ENCODE results near the gene COL28A1.

COL28A1 gene

DNA sequence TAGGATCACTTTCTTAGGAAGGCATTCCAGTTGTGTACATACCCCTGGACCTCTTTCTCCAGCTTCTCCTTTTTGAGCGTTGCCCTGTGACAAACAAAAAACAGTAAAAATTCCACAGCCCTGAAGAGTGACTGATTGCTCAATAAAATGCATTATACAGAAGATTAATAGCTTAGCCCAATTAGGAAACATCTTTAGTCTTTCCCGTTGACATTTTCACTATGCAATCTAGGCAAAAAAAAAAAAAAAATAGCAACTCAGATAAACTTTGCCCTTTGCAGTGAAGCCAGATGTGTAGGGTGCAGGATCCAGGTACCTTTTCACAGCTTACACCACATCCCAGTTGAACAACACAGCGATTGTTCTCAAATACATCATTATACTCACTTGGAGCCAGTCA is 17.9 kb downstream of the COL28A1 start:
- H3K4me1 ChIP-seq (ENCODE audit: control insufficient read depth in 1 of 2, insufficient read depth in 2 of 2, low read length in 2 of 2) = no peaks in the 10 kb centered on the region
- H4K91ac ChIP-seq (ENCODE audit: low read depth, low read length) = no peak overlapping the region
- H3K9ac ChIP-seq (ENCODE audit: low read length) = no peak overlapping the region
- WGBS (ENCODE audit: extremely low coverage, insufficient coverage, insufficient read length) = no CpG with 5 or more reads among the region's 3 CpGs
- no peak overlapping the region for H2BK12ac ChIP-seq (ENCODE audit: low read length)
- no peaks in the 10 kb centered on the region for H3K79me1 ChIP-seq (ENCODE audit: low read length)
- H2BK120ac ChIP-seq (ENCODE audit: insufficient read depth, low read length, poor library complexity) = no peak overlapping the region
- DNase-seq = peak in 1 of 2 donors; percentile 3
- no peak overlapping the region for H3K4ac ChIP-seq (ENCODE audit: low read depth, low read length)
- no peaks in the 10 kb centered on the region for H3K79me2 ChIP-seq (ENCODE audit: control insufficient read depth, insufficient read depth, low read length, poor library complexity)
- no peaks in the 10 kb centered on the region for H3K27me3 ChIP-seq (ENCODE audit: insufficient read depth, low read length)
- no peak overlapping the region for H4K12ac ChIP-seq (ENCODE audit: low read depth, low read length)
- no peak overlapping the region for H3K18ac ChIP-seq (ENCODE audit: low read length)
- H3K27ac ChIP-seq (ENCODE audit: low read depth, low read length) = no peak overlapping the region
- H3K14ac ChIP-seq (ENCODE audit: low read length) = no peak overlapping the region
- H3K23ac ChIP-seq (ENCODE audit: low read length) = no peak overlapping the region
- no peaks in the 10 kb centered on the region for H3K36me3 ChIP-seq (ENCODE audit: control insufficient read depth in 1 of 2, insufficient read depth in 2 of 2, low read length in 2 of 2)
- no peak overlapping the region for H2BK5ac ChIP-seq (ENCODE audit: low read depth, low read length, poor library complexity)
- no peak overlapping the region for H3K4me3 ChIP-seq (ENCODE audit: low read depth, low read length)
- no peak overlapping the region for H4K8ac ChIP-seq (ENCODE audit: low read depth, low read length)
- no peaks in the 10 kb centered on the region for H3K9me3 ChIP-seq (ENCODE audit: insufficient read depth, low read depth, low read length)
- H3K4me2 ChIP-seq (ENCODE audit: low read length) = no peak overlapping the region
- H2AK5ac ChIP-seq (ENCODE audit: low read length) = no peak overlapping the region
- no peak overlapping the region for H2AFZ ChIP-seq (ENCODE audit: insufficient read depth, low read length, poor library complexity)

DNA sequence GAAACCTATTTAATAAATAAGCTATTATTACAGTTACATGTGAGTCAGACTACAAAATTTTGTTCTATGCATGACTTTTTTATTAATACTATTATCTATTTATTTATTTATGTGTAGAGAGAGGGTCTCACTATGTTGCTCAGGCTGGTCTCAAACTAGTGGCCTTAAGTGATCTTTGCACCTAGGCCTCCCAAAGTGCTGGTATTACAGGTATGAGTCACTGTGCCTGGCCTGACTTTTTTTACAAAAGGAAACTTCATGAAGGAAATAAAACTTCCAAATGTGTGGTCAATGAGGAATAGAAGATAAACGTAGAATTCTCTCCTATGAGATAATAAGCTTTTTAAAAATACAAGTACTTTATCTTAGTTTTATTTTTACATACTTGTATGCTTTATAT is 19.0 kb downstream of the COL28A1 start:
- no peak overlapping the region for H3K27ac ChIP-seq (ENCODE audit: low read depth, low read length)
- H2AFZ ChIP-seq (ENCODE audit: insufficient read depth, low read length, poor library complexity) = no peak overlapping the region
- no peaks in the 10 kb centered on the region for H3K27me3 ChIP-seq (ENCODE audit: insufficient read depth, low read length)
- no peak overlapping the region for H2AK5ac ChIP-seq (ENCODE audit: low read length)
- no peak overlapping the region for H2BK5ac ChIP-seq (ENCODE audit: low read depth, low read length, poor library complexity)
- H3K4ac ChIP-seq (ENCODE audit: low read depth, low read length) = no peak overlapping the region
- no peak overlapping the region for H3K4me3 ChIP-seq (ENCODE audit: low read depth, low read length)
- no peaks in the 10 kb centered on the region for H3K36me3 ChIP-seq (ENCODE audit: control insufficient read depth in 1 of 2, insufficient read depth in 2 of 2, low read length in 2 of 2)
- no peak overlapping the region for H4K12ac ChIP-seq (ENCODE audit: low read depth, low read length)
- H4K91ac ChIP-seq (ENCODE audit: low read depth, low read length) = no peak overlapping the region
- no peak overlapping the region for H4K8ac ChIP-seq (ENCODE audit: low read depth, low read length)
- H2BK120ac ChIP-seq (ENCODE audit: insufficient read depth, low read length, poor library complexity) = no peak overlapping the region
- H3K9me3 ChIP-seq (ENCODE audit: insufficient read depth, low read depth, low read length) = no peaks in the 10 kb centered on the region
- H3K4me1 ChIP-seq (ENCODE audit: control insufficient read depth in 1 of 2, insufficient read depth in 2 of 2, low read length in 2 of 2) = no peaks in the 10 kb centered on the region
- H3K9ac ChIP-seq (ENCODE audit: low read length) = no peak overlapping the region
- H3K79me2 ChIP-seq (ENCODE audit: control insufficient read depth, insufficient read depth, low read length, poor library complexity) = no peaks in the 10 kb centered on the region
- no peak overlapping the region for H3K4me2 ChIP-seq (ENCODE audit: low read length)
- no CpG with 5 or more reads among the region's 1 CpG for WGBS (ENCODE audit: extremely low coverage, insufficient coverage, insufficient read length)
- H3K23ac ChIP-seq (ENCODE audit: low read length) = no peak overlapping the region
- H2BK12ac ChIP-seq (ENCODE audit: low read length) = no peak overlapping the region
- no peaks in the 10 kb centered on the region for H3K79me1 ChIP-seq (ENCODE audit: low read length)
- H3K14ac ChIP-seq (ENCODE audit: low read length) = no peak overlapping the region
- H3K18ac ChIP-seq (ENCODE audit: low read length) = no peak overlapping the region
- no peak for DNase-seq

DNA sequence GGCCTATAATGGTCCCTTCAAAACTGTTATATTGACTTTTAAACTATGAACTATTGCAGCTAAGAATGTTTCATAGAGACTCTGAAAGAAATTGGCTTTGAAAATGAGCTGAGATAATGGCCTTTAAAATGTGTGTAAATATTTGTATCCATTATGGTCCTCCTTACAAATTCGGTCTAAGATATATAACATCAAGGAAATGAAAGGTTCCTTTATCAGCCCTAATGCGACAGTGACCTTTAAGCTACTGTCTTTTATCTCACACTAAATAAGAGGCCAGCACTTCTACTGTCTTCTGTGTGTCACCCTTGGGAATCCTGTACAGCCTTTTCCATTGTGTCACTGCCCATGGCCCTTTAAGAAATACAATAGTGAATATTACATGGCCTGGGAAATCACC is 19.5 kb downstream of the COL28A1 start:
- Histone ChIP-seq H3K18ac (ENCODE audit: low read length) (no peak overlapping the region), H3K79me2 (ENCODE audit: control insufficient read depth, insufficient read depth, low read length, poor library complexity) (no peaks in the 10 kb centered on the region), H3K27me3 (ENCODE audit: insufficient read depth, low read length) (no peaks in the 10 kb centered on the region), H3K14ac (ENCODE audit: low read length) (no peak overlapping the region), H3K27ac (ENCODE audit: low read depth, low read length) (no peak overlapping the region), H3K36me3 (ENCODE audit: control insufficient read depth in 1 of 2, insufficient read depth in 2 of 2, low read length in 2 of 2) (no peaks in the 10 kb centered on the region), H3K4me1 (ENCODE audit: control insufficient read depth in 1 of 2, insufficient read depth in 2 of 2, low read length in 2 of 2) (no peaks in the 10 kb centered on the region), H3K4ac (ENCODE audit: low read depth, low read length) (no peak overlapping the region), H2BK12ac (ENCODE audit: low read length) (no peak overlapping the region), H2AK5ac (ENCODE audit: low read length) (no peak overlapping the region), H3K4me3 (ENCODE audit: low read depth, low read length) (no peak overlapping the region), H4K12ac (ENCODE audit: low read depth, low read length) (no peak overlapping the region), H3K9ac (ENCODE audit: low read length) (no peak overlapping the region), H2BK120ac (ENCODE audit: insufficient read depth, low read length, poor library complexity) (no peak overlapping the region), H4K8ac (ENCODE audit: low read depth, low read length) (no peak overlapping the region), H3K23ac (ENCODE audit: low read length) (no peak overlapping the region), H3K9me3 (ENCODE audit: insufficient read depth, low read depth, low read length) (no peaks in the 10 kb centered on the region), H2AFZ (ENCODE audit: insufficient read depth, low read length, poor library complexity) (no peak overlapping the region), H4K91ac (ENCODE audit: low read depth, low read length) (no peak overlapping the region), H3K79me1 (ENCODE audit: low read length) (no peaks in the 10 kb centered on the region), H3K4me2 (ENCODE audit: low read length) (no peak overlapping the region), H2BK5ac (ENCODE audit: low read depth, low read length, poor library complexity) (no peak overlapping the region)
- no CpG with 5 or more reads among the region's 2 CpGs for WGBS (ENCODE audit: extremely low coverage, insufficient coverage, insufficient read length)
- DNase-seq = no peak

GRCh38 chr7:7512861-7513597 is 22.6 kb downstream of the COL28A1 start:
- Histone ChIP-seq H2AK5ac (ENCODE audit: low read length) (no peak overlapping the region), H4K12ac (ENCODE audit: low read depth, low read length) (no peak overlapping the region), H3K79me2 (ENCODE audit: control insufficient read depth, insufficient read depth, low read length, poor library complexity) (no peaks in the 10 kb centered on the region), H2BK120ac (ENCODE audit: insufficient read depth, low read length, poor library complexity) (no peak overlapping the region), H2BK12ac (ENCODE audit: low read length) (no peak overlapping the region), H3K4me2 (ENCODE audit: low read length) (no peak overlapping the region), H3K27me3 (ENCODE audit: insufficient read depth, low read length) (no peaks in the 10 kb centered on the region), H3K14ac (ENCODE audit: low read length) (no peak overlapping the region), H3K79me1 (ENCODE audit: low read length) (no peaks in the 10 kb centered on the region), H4K91ac (ENCODE audit: low read depth, low read length) (no peak overlapping the region), H4K8ac (ENCODE audit: low read depth, low read length) (no peak overlapping the region), H3K9me3 (ENCODE audit: insufficient read depth, low read depth, low read length) (no peaks in the 10 kb centered on the region), H3K4ac (ENCODE audit: low read depth, low read length) (no peak overlapping the region), H2BK5ac (ENCODE audit: low read depth, low read length, poor library complexity) (no peak overlapping the region), H3K4me1 (ENCODE audit: control insufficient read depth in 1 of 2, insufficient read depth in 2 of 2, low read length in 2 of 2) (no peaks in the 10 kb centered on the region), H3K23ac (ENCODE audit: low read length) (no peak overlapping the region), H3K18ac (ENCODE audit: low read length) (no peak overlapping the region), H2AFZ (ENCODE audit: insufficient read depth, low read length, poor library complexity) (no peak overlapping the region), H3K27ac (ENCODE audit: low read depth, low read length) (no peak overlapping the region), H3K9ac (ENCODE audit: low read length) (no peak overlapping the region), H3K4me3 (ENCODE audit: low read depth, low read length) (no peak overlapping the region), H3K36me3 (ENCODE audit: control insufficient read depth in 1 of 2, insufficient read depth in 2 of 2, low read length in 2 of 2) (no peaks in the 10 kb centered on the region)
- DNase-seq = no peak
- no CpG with 5 or more reads among the region's 4 CpGs for WGBS (ENCODE audit: extremely low coverage, insufficient coverage, insufficient read length)

Data from trophoblast cell (in vitro differentiated cells and primary cell).